GM12892 (cell line): Measurements from ENCODE around the gene TTBK2.

Source experiments
- POLR2A ChIP-seq: IDR thresholded peaks from 2 replicates; pipeline ENCODE4 v1.6.1; 2011; ENCODE audit warnings: low read depth, low read length, control low read depth
- POLR2AphosphoS5 ChIP-seq: IDR thresholded peaks from 2 replicates; pipeline ENCODE4 v1.6.1; 2011; ENCODE audit warnings: low read depth, low read length, control low read depth
- TAF1 ChIP-seq: IDR thresholded peaks from 2 replicates; pipeline ENCODE4 v1.6.1; 2011; ENCODE audit warnings: low read depth, mild to moderate bottlenecking, control low read depth, low read length, borderline replicate concordance

DNA sequence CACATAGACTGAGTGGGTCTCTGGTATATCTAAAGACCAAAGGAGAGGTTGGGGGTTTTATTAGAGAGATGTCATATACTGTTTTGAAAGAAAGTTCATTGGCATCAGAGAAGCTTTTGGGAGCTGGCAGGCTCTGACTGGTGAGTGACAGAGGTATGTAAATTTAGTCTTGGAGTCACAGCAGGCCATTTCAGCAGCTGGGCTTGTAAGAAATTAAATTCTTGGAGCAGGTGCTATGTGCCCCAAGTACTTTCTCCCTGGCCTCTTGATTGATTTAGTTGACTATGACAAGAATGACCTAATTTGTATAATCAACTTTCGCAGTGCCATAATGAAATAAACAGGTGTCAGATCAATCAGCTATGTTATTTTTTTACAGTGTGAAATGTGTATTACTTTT lies 135.9 kb downstream of the TTBK2 start:
- no peak for TF ChIP-seq POLR2AphosphoS5
- TF ChIP-seq POLR2A, result no peak
- no peak for TF ChIP-seq TAF1
